Ovary (tissue), 3 donors: Measurements from ENCODE around the gene ADARB2.

Experiments used
- POLR2A ChIP-seq: fragments of 450-650 bp; IDR thresholded peaks from one replicate; pipeline ENCODE4 v1.6.1; 2017; ENCODE audit warnings: antibody characterized with exemption, mild to moderate bottlenecking, moderate library complexity
- TF ChIP-seq, protein P1 (sequence below), 3 donors: fragments of 450-650 bp in 2 of 3; fragments of 200-600 bp in 1 of 3; IDR thresholded peaks; one replicate each; pipeline versions ENCODE4 v1.5.1 to v1.8.0; 2016 to 2022; ENCODE audit warnings: antibody characterized with exemption in 3 of 3, mild to moderate bottlenecking in 1 of 3
- donor health status: DM: no; HTN: no; CAD: no.

DNA sequence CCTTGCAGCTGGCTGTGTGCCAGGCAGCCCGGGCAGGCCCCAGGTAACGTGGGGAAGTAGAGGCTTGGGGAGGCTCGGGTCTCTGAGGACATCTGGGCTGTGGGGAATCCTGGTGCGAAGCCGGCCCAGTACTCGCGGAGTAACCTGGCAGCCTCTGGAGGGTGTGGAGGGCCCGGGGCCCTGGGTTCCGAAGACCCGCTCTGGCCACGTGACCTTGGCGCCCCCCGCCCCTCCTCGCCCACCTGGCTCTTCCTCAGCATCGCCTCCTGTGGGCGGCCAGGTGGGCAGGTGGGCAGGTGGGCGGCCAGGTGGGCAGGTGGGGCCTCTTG is 538.0 kb downstream of the ADARB2 start:
- TF ChIP-seq, protein P1, sequence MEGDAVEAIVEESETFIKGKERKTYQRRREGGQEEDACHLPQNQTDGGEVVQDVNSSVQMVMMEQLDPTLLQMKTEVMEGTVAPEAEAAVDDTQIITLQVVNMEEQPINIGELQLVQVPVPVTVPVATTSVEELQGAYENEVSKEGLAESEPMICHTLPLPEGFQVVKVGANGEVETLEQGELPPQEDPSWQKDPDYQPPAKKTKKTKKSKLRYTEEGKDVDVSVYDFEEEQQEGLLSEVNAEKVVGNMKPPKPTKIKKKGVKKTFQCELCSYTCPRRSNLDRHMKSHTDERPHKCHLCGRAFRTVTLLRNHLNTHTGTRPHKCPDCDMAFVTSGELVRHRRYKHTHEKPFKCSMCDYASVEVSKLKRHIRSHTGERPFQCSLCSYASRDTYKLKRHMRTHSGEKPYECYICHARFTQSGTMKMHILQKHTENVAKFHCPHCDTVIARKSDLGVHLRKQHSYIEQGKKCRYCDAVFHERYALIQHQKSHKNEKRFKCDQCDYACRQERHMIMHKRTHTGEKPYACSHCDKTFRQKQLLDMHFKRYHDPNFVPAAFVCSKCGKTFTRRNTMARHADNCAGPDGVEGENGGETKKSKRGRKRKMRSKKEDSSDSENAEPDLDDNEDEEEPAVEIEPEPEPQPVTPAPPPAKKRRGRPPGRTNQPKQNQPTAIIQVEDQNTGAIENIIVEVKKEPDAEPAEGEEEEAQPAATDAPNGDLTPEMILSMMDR (IDR thresholded peaks at IDR 0.05) = no peak
- no peak for TF ChIP-seq POLR2A
